Thyroid gland (tissue), 4 donors: ENCODE results near the gene ACER2. TPM values are rescaled to one million over a fixed set of nuclear protein-coding genes. Genes with fewer than 3 reads are reported as not detected.

ENCODE experiments used
- DNase-seq, 2 donors: peaks; one replicate each; pipeline ENCODE4 v3.0.0-alpha.2; 2019
- H3K27ac ChIP-seq, 3 donors: fragments of 200-600 bp; sonication (generic); 1 replicate in 2 of 3; 2 replicates in 1 of 3; pipeline ENCODE4 v1.5.1; 2016 to 2019; ENCODE audit warnings: mild to moderate bottlenecking in 1 of 3, moderate library complexity in 1 of 3
- H3K27me3 ChIP-seq: fragments of 200-600 bp; sonication (generic); one replicate; pipeline ENCODE4 v1.5.1; 2019
- H3K36me3 ChIP-seq, 2 donors: fragments of 200-600 bp; sonication (generic); one replicate each; pipeline ENCODE4 v1.5.1; 2016 to 2019
- H3K4me1 ChIP-seq, 2 donors: fragments of 200-600 bp; sonication (generic); one replicate each; pipeline ENCODE4 v1.5.1; 2017 to 2019
- H3K4me3 ChIP-seq, 3 donors: fragments of 200-600 bp; sonication (generic); replicated peaks in 1 of 3; 1 replicate in 2 of 3; 2 replicates in 1 of 3; pipeline ENCODE4 v1.5.1; 2016; ENCODE audit warnings: mild to moderate bottlenecking in 1 of 3
- H3K9me3 ChIP-seq: fragments of 200-600 bp; sonication (generic); one replicate; pipeline ENCODE4 v1.5.1; 2017
- CTCF ChIP-seq, 6 experiments: fragments of 200-600 bp in 3 of 6; fragments of 450-650 bp in 3 of 6; sonication (generic) in 3 of 6; IDR thresholded peaks; one replicate each; pipeline ENCODE4 v1.5.1; 2016 to 2019; ENCODE audit warnings: antibody characterized with exemption in 6 of 6, mild to moderate bottlenecking in 2 of 6, inconsistent platforms in 1 of 6, moderate library complexity in 1 of 6
- POLR2A ChIP-seq, 2 donors: fragments of 450-650 bp; IDR thresholded peaks; one replicate each; pipeline ENCODE4 v1.6.1; 2017; ENCODE audit warnings: antibody characterized with exemption in 2 of 2, mild to moderate bottlenecking in 2 of 2, moderate library complexity in 1 of 2
- WGBS, 2 donors: methylation state at CpG; one replicate each; pipeline ENCODE4 v1.1.5; 2017; 5-methylcytosine and 5-hydroxymethylcytosine counted together
- intact Hi-C: fragments of 100-400 bp; cut with DNase I; formaldehyde crosslinking; loops from one replicate; pipeline ENCODE4 v1.15.1; 2023
- total RNA-seq, 4 donors: library from RNA; depleted of rRNA; stranded (reverse); fragments of >200 nt; gene quantifications; one replicate each; pipeline ENCODE4 v1.2.3, GENCODE V29; 2016

ACER2 gene
- total RNA-seq, 4 donors from 2014 or later = 2.6 to 9.3 (median 6.4) TPM

- intact Hi-C loops = no loop called here
- TF ChIP-seq CTCF (IDR thresholded peaks at IDR 0.05) (no peak), POLR2A (IDR thresholded peaks at IDR 0.05) (no peak)
- Histone ChIP-seq H3K4me1 (no peaks in the 10 kb centered on the region), H3K36me3 (no peaks in the 10 kb centered on the region), H3K9me3 (no peaks in the 10 kb centered on the region), H3K27me3 (no peaks in the 10 kb centered on the region), H3K27ac (no peak overlapping the region), H3K4me3 (no peak overlapping the region)
- 78 to 80% methylated on average over 9 of the region's 9 CpGs for WGBS, 2 donors
- no peak for DNase-seq
These were observed 73.2 kb downstream of the ACER2 start for GRCh38 chr9:19481971-19482404.

GRCh38 chr9:19484699-19485098 lies 75.9 kb downstream of the ACER2 start:
- Histone ChIP-seq H3K36me3 (no peaks in the 10 kb centered on the region), H3K4me1 (no peaks in the 10 kb centered on the region), H3K27ac (no peak overlapping the region), H3K4me3 (no peak overlapping the region), H3K9me3 (no peaks in the 10 kb centered on the region), H3K27me3 (no peaks in the 10 kb centered on the region)
- TF ChIP-seq POLR2A (IDR thresholded peaks at IDR 0.05) (no peak), CTCF (IDR thresholded peaks at IDR 0.05) (no peak)
- no peak for DNase-seq
- intact Hi-C loops = no loop called here
- WGBS, 2 donors = 70 to 86% methylated on average over 1 of the region's 1 CpG

GRCh38 chr9:19485193-19485592 lies 76.4 kb downstream of the ACER2 start:
- Histone ChIP-seq H3K9me3 (no peaks in the 10 kb centered on the region), H3K4me3 (no peak overlapping the region), H3K27ac (no peak overlapping the region), H3K4me1 (no peaks in the 10 kb centered on the region), H3K36me3 (no peaks in the 10 kb centered on the region), H3K27me3 (no peaks in the 10 kb centered on the region)
- no peak for TF ChIP-seq POLR2A (IDR thresholded peaks at IDR 0.05)
- no peak for TF ChIP-seq CTCF (IDR thresholded peaks at IDR 0.05)
- 81 to 86% methylated on average over 2 of the region's 2 CpGs for WGBS, 2 donors
- no peak for DNase-seq
- intact Hi-C loops = no loop called here

- H3K27ac ChIP-seq = no peak overlapping the region
- DNase-seq = no peak
- intact Hi-C loops = no loop called here
- WGBS, 2 donors = 96 to 97% methylated on average over 3 of the region's 3 CpGs
- H3K4me3 ChIP-seq = no peak overlapping the region
- no peaks in the 10 kb centered on the region for H3K36me3 ChIP-seq
- TF ChIP-seq CTCF (IDR thresholded peaks at IDR 0.05) = no peak
- no peak for TF ChIP-seq POLR2A (IDR thresholded peaks at IDR 0.05)
- no peaks in the 10 kb centered on the region for H3K27me3 ChIP-seq
- H3K9me3 ChIP-seq = no peaks in the 10 kb centered on the region
- H3K4me1 ChIP-seq = no peaks in the 10 kb centered on the region
These were observed 78.0 kb downstream of the ACER2 start for GRCh38 chr9:19486803-19487202.

- no peaks in the 10 kb centered on the region for H3K36me3 ChIP-seq
- no peaks in the 10 kb centered on the region for H3K27me3 ChIP-seq
- intact Hi-C loops = no loop called here
- WGBS, 2 donors = 79 to 89% methylated on average over 2 of the region's 2 CpGs
- H3K27ac ChIP-seq = no peak overlapping the region
- H3K9me3 ChIP-seq = no peaks in the 10 kb centered on the region
- no peak for DNase-seq
- no peaks in the 10 kb centered on the region for H3K4me1 ChIP-seq
- TF ChIP-seq POLR2A (IDR thresholded peaks at IDR 0.05) = no peak
- TF ChIP-seq CTCF (IDR thresholded peaks at IDR 0.05) = no peak
- no peak overlapping the region for H3K4me3 ChIP-seq
These were observed 79.9 kb downstream of the ACER2 start for GRCh38 chr9:19488721-19489120.
